PC-3 (cell line): ENCODE results near the gene TTC6. TPM values are rescaled to one million over a fixed set of nuclear protein-coding genes. Genes with fewer than 3 reads are reported as not detected.

Experiments
- ATAC-seq: fragments of 200-7000 bp; cut with Tn5 transposase; 2 replicates; pipeline ENCODE4 v1.9.1; 2020; ENCODE audit warnings: mild to moderate bottlenecking, moderate library complexity
- BruUV-seq: library from RNA; stranded (reverse); fragments of 400-500 nt; replicated peaks from 2 replicates; lab custom pipeline; 2021; lab: Mats Ljungman, UMichigan
- CTCF ChIA-PET: fragments of 300-600 bp; sonication (Branson Sonifier 250); formaldehyde crosslinking; loops from one replicate; lab custom pipeline; 2022; ENCODE audit warnings: antibody characterized with exemption; lab: Charles Lee
- POLR2A ChIA-PET: fragments of 300-600 bp; sonication (Branson Sonifier 250); formaldehyde crosslinking; loops from one replicate; lab custom pipeline; 2022; ENCODE audit warnings: antibody characterized with exemption; ENCODE audit not compliant: unreplicated experiment; lab: Charles Lee
- DNase-seq: peaks from one replicate; pipeline ENCODE4 v3.0.0-alpha.2; 2015
- H2AFZ ChIP-seq: fragments of 300-600 bp; sonication (generic); 2 replicates; pipeline ENCODE4 v1.6.0; 2016; ENCODE audit warnings: antibody characterized with exemption, low read length
- H3F3A ChIP-seq: fragments of 300-600 bp; sonication (generic); one replicate; pipeline ENCODE4 v1.6.0; 2017; ENCODE audit warnings: antibody characterized with exemption, low read length, control low read depth, mild to moderate bottlenecking; ENCODE audit not compliant: unreplicated experiment
- H3K27ac ChIP-seq: fragments of 300-600 bp; sonication (generic); 2 replicates; pipeline ENCODE4 v1.5.1; 2016; ENCODE audit warnings: mild to moderate bottlenecking, low read length
- H3K27me3 ChIP-seq: fragments of 300-600 bp; sonication (generic); 2 replicates; pipeline ENCODE4 v1.6.1; 2016; ENCODE audit warnings: low read length, mixed read lengths
- H3K36me3 ChIP-seq: fragments of 300-600 bp; sonication (generic); 2 replicates; pipeline ENCODE4 v1.6.1; 2016; ENCODE audit warnings: low read depth, mixed run types, low read length, mixed read lengths
- H3K4me1 ChIP-seq: fragments of 300-600 bp; sonication (generic); 2 replicates; pipeline ENCODE4 v1.5.1; 2016; ENCODE audit warnings: low read length; ENCODE audit not compliant: insufficient read depth
- H3K4me2 ChIP-seq: fragments of 300-600 bp; sonication (generic); 2 replicates; pipeline ENCODE4 v1.6.0; 2016; ENCODE audit warnings: low read length
- H3K4me3 ChIP-seq: fragments of 300-600 bp; sonication (generic); 2 replicates; pipeline ENCODE4 v1.5.1; 2016; ENCODE audit warnings: mild to moderate bottlenecking, low read length, mixed read lengths
- H3K79me2 ChIP-seq: fragments of 300-600 bp; sonication (generic); 2 replicates; pipeline ENCODE4 v1.6.1; 2017; ENCODE audit warnings: low read length, mixed read lengths
- H3K9ac ChIP-seq: fragments of 300-600 bp; sonication (generic); 2 replicates; pipeline ENCODE4 v1.6.0; 2016; ENCODE audit warnings: mild to moderate bottlenecking, low read length
- H3K9me2 ChIP-seq: fragments of 300-600 bp; sonication (generic); replicated peaks from 2 replicates; pipeline ENCODE4 v1.6.1; 2016; ENCODE audit warnings: mixed run types, low read length, mixed read lengths
- H3K9me3 ChIP-seq: fragments of 300-600 bp; sonication (generic); 2 replicates; pipeline ENCODE4 v1.6.1; 2016; ENCODE audit warnings: low read length, mixed read lengths
- H4K20me1 ChIP-seq: fragments of 300-600 bp; sonication (generic); 2 replicates; pipeline ENCODE4 v1.6.1; 2016; ENCODE audit warnings: low read length, mixed read lengths
- EZH2 ChIP-seq: fragments of 300-600 bp; sonication (generic); IDR thresholded peaks from one replicate; pipeline ENCODE4 v1.6.1; 2017; ENCODE audit warnings: antibody characterized with exemption, mild to moderate bottlenecking, low read length; ENCODE audit not compliant: unreplicated experiment
- EZH2phosphoT487 ChIP-seq: fragments of 300-600 bp; sonication (generic); IDR thresholded peaks from 2 replicates; pipeline ENCODE4 v1.6.1; 2018; ENCODE audit warnings: mild to moderate bottlenecking, antibody characterized with exemption, low read length, borderline replicate concordance
- intact Hi-C: fragments of 100-400 bp; cut with micrococcal nuclease; formaldehyde crosslinking; loops from 2 replicates; pipeline ENCODE4 v1.9.0; 2023
- total RNA-seq: library from RNA; depleted of rRNA; stranded (reverse); fragments of >200 nt; gene quantifications from 2 replicates; pipeline ENCODE4 v1.2.3, GENCODE V29; 2014
- TF ChIP-seq, protein P1 (sequence below): fragments of 300-600 bp; sonication (generic); conservative IDR thresholded peaks from 2 replicates; pipeline ENCODE4 v1.5.1; 2017; ENCODE audit warnings: antibody characterized with exemption, low read depth, mild to moderate bottlenecking, low read length

TTC6 gene
- total RNA-seq, 1 experiment from 2014 or later: 13.4 TPM

DNA sequence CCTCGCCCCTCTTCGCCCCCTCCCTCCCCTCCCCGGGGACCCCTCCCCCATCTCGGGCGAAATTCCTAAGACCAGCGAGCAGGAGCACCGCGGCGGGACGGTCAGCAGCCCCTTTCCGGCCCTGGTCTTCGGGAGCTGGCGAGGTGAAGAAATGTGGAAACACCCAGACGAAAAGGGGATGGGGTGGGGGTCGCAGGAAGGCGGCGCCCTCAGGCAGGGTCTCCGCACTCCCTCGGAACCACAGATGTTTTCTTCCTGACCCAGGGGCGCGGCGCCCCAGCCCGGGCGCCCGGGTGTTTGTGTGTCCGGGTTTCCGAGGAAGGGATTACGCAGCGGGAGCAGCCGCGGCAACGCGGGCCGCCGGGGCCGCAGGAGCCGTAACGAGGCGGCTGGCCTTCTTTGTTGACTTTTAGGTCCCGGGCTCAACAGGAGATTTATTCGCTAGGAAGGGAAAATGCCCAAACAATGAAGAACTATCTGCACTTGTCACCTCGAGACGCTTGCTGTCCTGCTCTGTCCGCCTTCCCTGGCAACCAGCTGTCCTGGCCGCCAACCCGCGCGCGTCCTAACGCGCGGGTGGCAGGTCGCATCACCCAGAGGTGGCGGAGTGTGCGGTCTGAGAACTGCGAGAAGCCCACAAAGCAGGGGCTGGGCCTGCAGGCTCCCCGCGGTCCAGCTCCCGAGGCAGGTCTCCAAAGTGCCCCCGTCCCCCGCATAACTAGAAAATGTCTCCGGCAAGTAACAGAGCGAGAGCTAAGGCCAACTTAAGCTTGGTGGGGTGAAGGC is 7.4 kb upstream of the TTC6 start:
- H3K4me1 ChIP-seq: peaks cover 46% of the 10 kb centered on the region
- no peaks in the 10 kb centered on the region for H3K9me2 ChIP-seq
- ChIA-PET POLR2A (interaction anchor here (0.6 to 1.7 kb wide), 7 partner anchors 9 to 393 kb away, joined by 3 to 7 read pairs (median 3); no protein-coding TSS in a partner anchor), CTCF (interaction anchor here (0.6 to 0.7 kb wide), 2 partner anchors 15 to 249 kb away, joined by 3 to 4 read pairs; no protein-coding TSS in a partner anchor)
- H3K9ac ChIP-seq: peak overlapping the region; percentile 99
- peak overlapping the region; percentile 96 for H3K4me3 ChIP-seq
- intact Hi-C loops: loop anchor here (2.0 to 10.0 kb wide), 2 partner anchors 413 to 927 kb away; partner anchors contain the start of genes PAX9 and SLC25A21
- ATAC-seq: no peak; the same call in 1 of the 2 replicates
- TSS peak; percentile 14 for BruUV-seq
- H3K36me3 ChIP-seq: peaks cover 43% of the 10 kb centered on the region
- H3F3A ChIP-seq: no peaks in the 10 kb centered on the region
- H3K4me2 ChIP-seq: peak overlapping the region; percentile 89
- DNase-seq: peak; percentile 57
- no peaks in the 10 kb centered on the region for H3K27me3 ChIP-seq
- H3K27ac ChIP-seq: peak overlapping the region; percentile 99
- TF ChIP-seq, protein P1, sequence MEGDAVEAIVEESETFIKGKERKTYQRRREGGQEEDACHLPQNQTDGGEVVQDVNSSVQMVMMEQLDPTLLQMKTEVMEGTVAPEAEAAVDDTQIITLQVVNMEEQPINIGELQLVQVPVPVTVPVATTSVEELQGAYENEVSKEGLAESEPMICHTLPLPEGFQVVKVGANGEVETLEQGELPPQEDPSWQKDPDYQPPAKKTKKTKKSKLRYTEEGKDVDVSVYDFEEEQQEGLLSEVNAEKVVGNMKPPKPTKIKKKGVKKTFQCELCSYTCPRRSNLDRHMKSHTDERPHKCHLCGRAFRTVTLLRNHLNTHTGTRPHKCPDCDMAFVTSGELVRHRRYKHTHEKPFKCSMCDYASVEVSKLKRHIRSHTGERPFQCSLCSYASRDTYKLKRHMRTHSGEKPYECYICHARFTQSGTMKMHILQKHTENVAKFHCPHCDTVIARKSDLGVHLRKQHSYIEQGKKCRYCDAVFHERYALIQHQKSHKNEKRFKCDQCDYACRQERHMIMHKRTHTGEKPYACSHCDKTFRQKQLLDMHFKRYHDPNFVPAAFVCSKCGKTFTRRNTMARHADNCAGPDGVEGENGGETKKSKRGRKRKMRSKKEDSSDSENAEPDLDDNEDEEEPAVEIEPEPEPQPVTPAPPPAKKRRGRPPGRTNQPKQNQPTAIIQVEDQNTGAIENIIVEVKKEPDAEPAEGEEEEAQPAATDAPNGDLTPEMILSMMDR: no peak
- no peak for TF ChIP-seq EZH2
- no peak for TF ChIP-seq EZH2phosphoT487
- no peak overlapping the region for H2AFZ ChIP-seq
- H3K9me3 ChIP-seq: no peaks in the 10 kb centered on the region
- H3K79me2 ChIP-seq: peaks cover 87% of the 10 kb centered on the region
- peaks cover 17% of the 10 kb centered on the region for H4K20me1 ChIP-seq

DNA sequence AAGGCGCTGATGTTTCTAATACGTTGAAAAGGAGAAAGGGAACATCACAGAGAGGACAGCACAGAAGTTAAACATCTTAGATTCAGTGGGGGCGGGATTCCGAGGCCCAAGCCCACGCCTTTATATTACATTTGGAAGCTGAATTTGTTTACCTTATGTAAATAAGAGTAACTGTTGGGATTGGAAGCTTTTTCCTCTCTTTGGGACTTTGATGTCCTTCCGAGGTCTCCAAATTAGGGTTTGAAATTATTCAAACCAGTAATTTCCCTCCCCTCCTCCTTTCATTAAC is 6.8 kb upstream of the TTC6 start:
- Histone ChIP-seq H3K79me2 (peaks cover 92% of the 10 kb centered on the region), H3K27ac (peak overlapping the region; percentile 99), H3K4me1 (peaks cover 41% of the 10 kb centered on the region), H3K9ac (peak overlapping the region; percentile 99), H3K27me3 (no peaks in the 10 kb centered on the region), H4K20me1 (peaks cover 22% of the 10 kb centered on the region), H3K9me3 (no peaks in the 10 kb centered on the region), H3F3A (no peaks in the 10 kb centered on the region), H3K9me2 (no peaks in the 10 kb centered on the region), H3K4me2 (peak overlapping the region; percentile 89), H3K36me3 (peaks cover 48% of the 10 kb centered on the region), H3K4me3 (peak overlapping the region; percentile 96), H2AFZ (no peak overlapping the region)
- CTCF ChIA-PET: interaction anchor here (0.6 to 0.7 kb wide), 3 partner anchors 15 to 250 kb away, joined by 3 to 4 read pairs (median 4); no protein-coding TSS in a partner anchor
- ATAC-seq: peak; percentile 2
- no TSS peak for BruUV-seq
- POLR2A ChIA-PET: interaction anchor here (0.6 to 1.7 kb wide), 5 partner anchors 38 to 331 kb away, joined by 3 to 4 read pairs (median 3); no protein-coding TSS in a partner anchor
- intact Hi-C loops: loop anchor here (10.0 kb wide), 1 partner anchor 414 kb away; the partner anchor contains the start of gene SLC25A21
- TF ChIP-seq EZH2phosphoT487: no peak
- no peak for TF ChIP-seq EZH2
- TF ChIP-seq, protein P1: no peak
- DNase-seq: peak; percentile 72
